HCT116 (cell line): ENCODE measurements around the gene CCDC9B. TPM values are rescaled to one million over a fixed set of nuclear protein-coding genes. Genes with fewer than 3 reads are reported as not detected.

Source experiments
- ATAC-seq: fragments of 200-7000 bp; cut with Tn5 transposase; 2 replicates; pipeline ENCODE4 v1.9.1; 2020; ENCODE audit warnings: mild to moderate bottlenecking, moderate library complexity
- BruUV-seq: library from RNA; stranded (reverse); fragments of 400-500 nt; replicated peaks from 2 replicates; lab custom pipeline; 2021; lab: Mats Ljungman, UMichigan
- CTCF ChIA-PET: fragments of 300-600 bp; sonication (Branson Sonifier 250); formaldehyde crosslinking; loops from one replicate; lab custom pipeline; 2021; ENCODE audit warnings: antibody characterized with exemption; lab: Charles Lee
- POLR2A ChIA-PET: fragments of 300-600, 350-600 bp; sonication (Branson Sonifier 250); formaldehyde crosslinking; loops from one replicate; lab custom pipeline; 2021; ENCODE audit warnings: antibody characterized with exemption; lab: Charles Lee
- RAD21 ChIA-PET, 2 experiments: fragments of 300-600 bp; sonication (Branson Sonifier 250); formaldehyde crosslinking; loops; one replicate each; lab custom pipeline; 2023; ENCODE audit warnings: low total read pairs in 2 of 2; ENCODE audit not compliant: uncharacterized antibody in 2 of 2, unreplicated experiment in 2 of 2, low non-redundant PET in 1 of 2; lab: Charles Lee
- DNase-seq: peaks from one replicate; pipeline ENCODE4 v3.0.0-alpha.2; 2010; ENCODE audit warnings: low read depth, low spot score
- H2AFZ ChIP-seq: fragments of 200-600 bp; shearing (Covaris generic), sonication (generic); 2 replicates; pipeline ENCODE4 v1.6.1; 2017; ENCODE audit warnings: low read depth, mixed run types, mixed read lengths, antibody characterized with exemption, low read length; ENCODE audit not compliant: poor library complexity, severe bottlenecking
- H3K27ac ChIP-seq: 2 replicates; pipeline ENCODE4 v1.5.1; 2012; ENCODE audit warnings: low read depth, low read length
- H3K27me3 ChIP-seq: fragments of 200-600 bp; sonication (generic); 2 replicates; pipeline ENCODE4 v1.6.1; 2016; ENCODE audit warnings: mixed run types, low read length, mixed read lengths; ENCODE audit not compliant: insufficient read depth
- H3K36me3 ChIP-seq, 2 experiments: fragments of 200-500 bp in 1 of 2; fragments of 200-600 bp in 1 of 2; sonication (Bioruptor generic) in 1 of 2; sonication (generic) in 1 of 2; 2 replicates each; pipeline versions ENCODE4 v1.5.1 to v1.6.1; 2014 to 2016; ENCODE audit warnings: low read length in 2 of 2, inconsistent platforms in 1 of 2, mixed read lengths in 1 of 2, mixed run types in 1 of 2; ENCODE audit not compliant: insufficient read depth in 2 of 2, control insufficient read depth in 1 of 2
- H3K4me1 ChIP-seq, 2 experiments: fragments of 200-600 bp in 1 of 2; sonication (generic) in 1 of 2; 2 replicates each; pipeline versions ENCODE4 v1.5.1 to v1.6.1; 2012 to 2017; ENCODE audit warnings: low read length in 2 of 2, inconsistent platforms in 1 of 2, mild to moderate bottlenecking in 1 of 2, mixed read lengths in 1 of 2, mixed run types in 1 of 2, moderate library complexity in 1 of 2; ENCODE audit not compliant: insufficient read depth in 2 of 2, control insufficient read depth in 1 of 2
- H3K4me2 ChIP-seq: fragments of 200-600 bp; sonication (generic); 2 replicates; pipeline ENCODE4 v1.6.1; 2017; ENCODE audit warnings: mixed run types, low read length, mixed read lengths
- H3K4me3 ChIP-seq, 2 experiments: fragments of 200-600 bp in 1 of 2; sonication (generic) in 1 of 2; replicated peaks in 1 of 2; 2 replicates each; pipeline ENCODE4 v1.5.1; 2011 to 2016; ENCODE audit warnings: low read length in 2 of 2, control low read depth in 1 of 2, low read depth in 1 of 2, mild to moderate bottlenecking in 1 of 2, mixed read lengths in 1 of 2, mixed run types in 1 of 2
- H3K79me2 ChIP-seq: fragments of 200-600 bp; sonication (generic); 2 replicates; pipeline ENCODE4 v1.6.1; 2017; ENCODE audit warnings: mild to moderate bottlenecking, mixed run types, low read length, moderate library complexity, mixed read lengths; ENCODE audit not compliant: insufficient read depth
- H3K9ac ChIP-seq: fragments of 200-600 bp; sonication (generic); 2 replicates; pipeline ENCODE4 v1.6.1; 2016; ENCODE audit warnings: low read length, mixed read lengths
- H3K9me2 ChIP-seq: fragments of 200-600 bp; sonication (generic), shearing (Covaris generic); 2 replicates; pipeline ENCODE4 v1.6.1; 2017; ENCODE audit warnings: mixed run types, mild to moderate bottlenecking, moderate library complexity; ENCODE audit not compliant: insufficient read depth
- H3K9me3 ChIP-seq, 2 experiments: fragments of 200-500 bp in 1 of 2; fragments of 200-600 bp in 1 of 2; sonication (Bioruptor generic) in 1 of 2; sonication (generic) in 1 of 2; 2 replicates each; pipeline ENCODE4 v1.6.1; 2014 to 2017; ENCODE audit warnings: low read length in 2 of 2, mixed read lengths in 2 of 2, inconsistent platforms in 1 of 2, low read depth in 1 of 2, mild to moderate bottlenecking in 1 of 2, mixed run types in 1 of 2, moderate library complexity in 1 of 2; ENCODE audit not compliant: control insufficient read depth in 1 of 2, insufficient read depth in 1 of 2
- H4K20me1 ChIP-seq: fragments of 200-600 bp; sonication (generic), shearing (Covaris generic); 2 replicates; pipeline ENCODE4 v1.6.1; 2017; ENCODE audit warnings: mixed run types, mild to moderate bottlenecking, moderate library complexity; ENCODE audit not compliant: insufficient read depth
- ATF3 ChIP-seq: IDR thresholded peaks from 2 replicates; pipeline ENCODE4 v1.6.1; 2012
- CBX3 ChIP-seq: IDR thresholded peaks from 2 replicates; pipeline ENCODE4 v1.6.1; 2012; ENCODE audit warnings: low read depth
- CEBPB ChIP-seq: IDR thresholded peaks from 2 replicates; pipeline ENCODE4 v1.6.1; 2012; ENCODE audit warnings: low read depth
- CTCF ChIP-seq, 3 experiments: fragments of 200-600 bp in 1 of 3; sonication (generic) in 1 of 3; IDR thresholded peaks in 2 of 3; conservative IDR thresholded peaks in 1 of 3; 2 replicates each; pipeline ENCODE4 v1.5.1; 2012 to 2017; ENCODE audit warnings: low read depth in 2 of 3, low read length in 2 of 3, antibody characterized with exemption in 1 of 3, borderline replicate concordance in 1 of 3, control low read depth in 1 of 3, mild to moderate bottlenecking in 1 of 3, mixed read lengths in 1 of 3, mixed run types in 1 of 3, moderate library complexity in 1 of 3; ENCODE audit not compliant: insufficient read depth in 1 of 3
- EGR1 ChIP-seq: IDR thresholded peaks from 2 replicates; pipeline ENCODE4 v1.6.1; 2012; ENCODE audit warnings: low read depth
- ELF1 ChIP-seq: IDR thresholded peaks from 2 replicates; pipeline ENCODE4 v1.6.1; 2012; ENCODE audit warnings: low read depth, borderline replicate concordance
- EZH2 ChIP-seq: fragments of 200-600 bp; sonication (generic); IDR thresholded peaks from 2 replicates; pipeline ENCODE4 v1.6.1; 2017; ENCODE audit warnings: antibody characterized with exemption, mixed run types
- EZH2phosphoT487 ChIP-seq: fragments of 200-600 bp; IDR thresholded peaks from 2 replicates; pipeline ENCODE4 v1.6.1; 2018; ENCODE audit warnings: antibody characterized with exemption, borderline replicate concordance
- FOSL1 ChIP-seq: IDR thresholded peaks from 2 replicates; pipeline ENCODE4 v1.6.1; 2012; ENCODE audit warnings: low read depth
- JUND ChIP-seq: IDR thresholded peaks from 2 replicates; pipeline ENCODE4 v1.6.1; 2012
- MAX ChIP-seq: IDR thresholded peaks from 2 replicates; pipeline ENCODE4 v1.6.1; 2012
- POLR2A ChIP-seq: IDR thresholded peaks from 2 replicates; pipeline ENCODE4 v1.7.0; 2011; ENCODE audit warnings: borderline replicate concordance; ENCODE audit not compliant: insufficient read depth, insufficient read length; ENCODE audit errors: extremely low read depth
- POLR2AphosphoS5 ChIP-seq: IDR thresholded peaks from 2 replicates; pipeline ENCODE4 v1.6.1; 2011; ENCODE audit warnings: mild to moderate bottlenecking, low read depth, low read length, moderate library complexity
- RAD21 ChIP-seq: IDR thresholded peaks from 2 replicates; pipeline ENCODE4 v1.6.1; 2012; ENCODE audit warnings: low read depth, mild to moderate bottlenecking
- SIN3A ChIP-seq: IDR thresholded peaks from 2 replicates; pipeline ENCODE4 v1.6.1; 2012; ENCODE audit warnings: low read depth
- SP1 ChIP-seq: IDR thresholded peaks from 2 replicates; pipeline ENCODE4 v1.6.1; 2012; ENCODE audit warnings: low read depth
- SRF ChIP-seq: IDR thresholded peaks from 2 replicates; pipeline ENCODE4 v1.6.1; 2012; ENCODE audit warnings: low read depth
- TCF7L2 ChIP-seq: IDR thresholded peaks from 2 replicates; pipeline ENCODE4 v1.7.0; 2011; ENCODE audit warnings: borderline replicate concordance, inconsistent platforms; ENCODE audit not compliant: insufficient read depth, insufficient read length; ENCODE audit errors: extremely low read depth
- YY1 ChIP-seq: IDR thresholded peaks from 2 replicates; pipeline ENCODE4 v1.6.1; 2011; ENCODE audit warnings: low read length, low read depth, moderate library complexity, mild to moderate bottlenecking; ENCODE audit not compliant: insufficient replicate concordance; ENCODE audit errors: extremely low read depth
- ZBTB33 ChIP-seq: IDR thresholded peaks from 2 replicates; pipeline ENCODE4 v1.6.1; 2011; ENCODE audit warnings: mild to moderate bottlenecking, low read length, moderate library complexity; ENCODE audit not compliant: insufficient replicate concordance; ENCODE audit errors: extremely low read depth
- ZFX ChIP-seq: fragments of 450-650 bp; IDR thresholded peaks from 2 replicates; pipeline ENCODE4 v1.6.1; 2017
- ZNF274 ChIP-seq: fragments of 200-500 bp; sonication (Bioruptor generic); IDR thresholded peaks from 2 replicates; pipeline ENCODE4 v1.6.1; 2014; ENCODE audit warnings: mild to moderate bottlenecking, low read depth, low read length, inconsistent platforms
- intact Hi-C: fragments of 100-400 bp; cut with micrococcal nuclease; formaldehyde crosslinking; loops from 2 replicates; pipeline ENCODE4 v1.10.0; 2022
- total RNA-seq: library from RNA; stranded (reverse); gene quantifications from one replicate; pipeline ENCODE4 v1.2.1, GENCODE V29; 2021; ENCODE audit not compliant: unreplicated experiment

The CCDC9B gene
- total RNA-seq, 1 experiment from 2014 or later = 15.6 TPM

GRCh38 chr15:40290918-40291574 is 49.7 kb downstream of the CCDC9B start:
- Histone ChIP-seq H3K79me2 (no peaks in the 10 kb centered on the region), H3K4me1 (peaks cover 46 to 51% of the 10 kb centered on the region in 2 experiments), H3K9me3 (no peaks in the 10 kb centered on the region), H3K4me3 (peak overlapping the region; percentile 30 to 49), H2AFZ (peak overlapping the region; percentile 26), H3K9me2 (no peaks in the 10 kb centered on the region), H3K9ac (peak overlapping the region; percentile 61), H3K36me3 (no peaks in the 10 kb centered on the region), H3K4me2 (peak overlapping the region; percentile 84), H3K27ac (peak overlapping the region; percentile 45; the same call in 1 of the 2 replicates), H3K27me3 (no peaks in the 10 kb centered on the region), H4K20me1 (no peaks in the 10 kb centered on the region)
- peak; percentile 96 for TF ChIP-seq ZFX
- TF ChIP-seq SP1 = no peak
- peak; percentile 39 for TF ChIP-seq POLR2A
- TF ChIP-seq RAD21 = no peak
- no peak for TF ChIP-seq ATF3
- TF ChIP-seq ZNF274 = no peak
- no peak for TF ChIP-seq ZBTB33
- no peak for TF ChIP-seq CTCF (IDR thresholded peaks at IDR 0.05 in 2 of 3, conservative IDR thresholded peaks at IDR 0.05 in 1 of 3; ENCODE audit: borderline replicate concordance in 1 of 3, insufficient read depth in 1 of 3, low read depth in 2 of 3, low read length in 2 of 3)
- TF ChIP-seq EGR1 = no peak
- TF ChIP-seq EZH2 = no peak
- TF ChIP-seq CBX3 = no peak
- TF ChIP-seq FOSL1 = no peak
- TF ChIP-seq JUND = no peak
- no peak for TF ChIP-seq EZH2phosphoT487
- no peak for TF ChIP-seq YY1
- peak; percentile 90 for TF ChIP-seq MAX
- TF ChIP-seq TCF7L2 = no peak
- TF ChIP-seq SIN3A = no peak
- no peak for TF ChIP-seq ELF1
- no peak for TF ChIP-seq SRF
- TF ChIP-seq CEBPB = no peak
- 0 out of 2 replicates have a peak, but pooled peaks have one; percentile 34 for TF ChIP-seq POLR2AphosphoS5
- POLR2A ChIA-PET = interaction anchor here (0.7 to 1.3 kb wide), 2 partner anchors 18 to 294 kb away, joined by 3 to 6 read pairs; partner anchors contain the start of gene PLCB2
- intact Hi-C loops = no loop called here
- CTCF ChIA-PET = interaction anchor here (0.9 to 3.3 kb wide), 8 partner anchors 8 to 49 kb away, joined by 3 to 31 read pairs (median 5); partner anchors contain the start of gene ANKRD63
- DNase-seq (no peak), ATAC-seq (peak; percentile 82)
- RAD21 ChIA-PET = interaction anchor here (0.6 to 1.4 kb wide), 3 partner anchors 12 to 19 kb away, joined by 3 read pairs; partner anchors contain the start of gene PLCB2 (in 1 of the 2)
- no TSS peak for BruUV-seq
